Activated CD4-positive, alpha-beta memory T cell treated with anti-CD3 and anti-CD28 coated beads, Interleukin-2, amount 10 ng/mL, durations not matched to agents 7 days and 5 days (primary cell): ENCODE measurements around the gene EPN3. TPM values are rescaled to one million over a fixed set of nuclear protein-coding genes. Genes with fewer than 3 reads are reported as not detected.

Source experiments
- CTCF ChIA-PET: fragments of 350-600 bp; sonication (Branson Sonifier 250); formaldehyde crosslinking; loops from one replicate; lab custom pipeline; 2021; ENCODE audit warnings: antibody characterized with exemption, inconsistent platforms; lab: Charles Lee
- POLR2A ChIA-PET: fragments of 350-600 bp; sonication (Branson Sonifier 250); formaldehyde crosslinking; loops from one replicate; lab custom pipeline; 2021; ENCODE audit warnings: antibody characterized with exemption; lab: Charles Lee
- DNase-seq: peaks from one replicate; pipeline ENCODE4 v3.0.0-alpha.2; 2020
- H3K27ac Mint-ChIP-seq: one replicate; pipeline ENCODE4 v1.8.0; 2021; ENCODE audit warnings: mild to moderate bottlenecking, mixed read lengths
- H3K27me3 Mint-ChIP-seq: one replicate; pipeline ENCODE4 v1.8.0; 2021; ENCODE audit warnings: mixed read lengths
- H3K36me3 Mint-ChIP-seq: one replicate; pipeline ENCODE4 v1.8.0; 2021; ENCODE audit warnings: low read depth, mixed read lengths
- H3K4me1 Mint-ChIP-seq: one replicate; pipeline ENCODE4 v1.8.0; 2021; ENCODE audit warnings: mixed read lengths
- H3K4me3 Mint-ChIP-seq: one replicate; pipeline ENCODE4 v1.8.0; 2021; ENCODE audit warnings: mild to moderate bottlenecking, mixed read lengths
- H3K9me3 Mint-ChIP-seq: one replicate; pipeline ENCODE4 v1.8.0; 2021; ENCODE audit warnings: mixed read lengths
- total RNA-seq, 2 experiments: library from RNA; stranded (reverse); gene quantifications; one replicate each; pipeline ENCODE4 v1.2.3, GENCODE V29; 2021

EPN3 gene
- total RNA-seq, 2 experiments from 2014 or later: not detected

DNA sequence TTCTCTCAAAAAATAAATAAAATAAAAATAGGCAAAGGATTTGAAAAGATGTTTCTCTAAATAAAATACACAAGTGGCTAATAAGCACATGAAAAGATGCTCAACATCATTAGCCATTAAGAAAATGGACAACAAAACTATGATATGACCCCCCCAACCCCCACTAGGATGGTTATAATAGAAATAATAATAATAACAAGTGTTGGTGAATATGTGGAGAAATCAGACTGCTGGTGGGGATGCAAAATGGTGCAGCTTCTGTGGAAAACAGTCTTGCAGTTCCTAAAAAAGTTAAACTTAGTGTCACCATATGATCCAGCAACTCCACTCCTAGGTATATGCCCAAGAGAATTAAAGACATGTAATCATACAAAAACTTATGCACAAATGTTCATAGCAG is 33.3 kb upstream of the EPN3 start:
- no peaks in the 10 kb centered on the region for H3K36me3 Mint-ChIP-seq
- no peak for DNase-seq
- H3K4me1 Mint-ChIP-seq: peaks cover 20% of the 10 kb centered on the region
- POLR2A ChIA-PET: no interaction called here
- peaks cover 3% of the 10 kb centered on the region for H3K27me3 Mint-ChIP-seq
- H3K9me3 Mint-ChIP-seq: no peaks in the 10 kb centered on the region
- CTCF ChIA-PET: no interaction called here
- no peak overlapping the region for H3K27ac Mint-ChIP-seq
- no peak overlapping the region for H3K4me3 Mint-ChIP-seq

DNA sequence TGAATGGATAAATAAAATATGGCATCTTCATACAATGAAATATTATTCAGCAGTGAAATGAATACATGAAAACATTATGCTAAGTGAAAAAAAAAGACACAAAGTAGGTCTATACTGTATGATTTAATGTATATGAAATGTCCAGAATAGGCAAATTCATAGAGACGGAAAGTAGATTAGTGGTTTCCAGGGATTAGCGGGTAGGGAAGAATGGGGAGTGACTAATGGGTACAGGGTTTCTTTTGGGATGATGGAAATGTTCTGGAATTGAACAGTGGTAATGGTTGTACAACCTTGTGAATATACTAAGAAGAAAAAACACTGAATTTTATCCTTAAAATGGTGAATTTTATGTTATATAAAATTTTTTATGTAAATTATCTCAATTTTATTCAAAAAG is 32.8 kb upstream of the EPN3 start:
- H3K27ac Mint-ChIP-seq: no peak overlapping the region
- POLR2A ChIA-PET: no interaction called here
- peaks cover 24% of the 10 kb centered on the region for H3K4me1 Mint-ChIP-seq
- no peak overlapping the region for H3K4me3 Mint-ChIP-seq
- H3K27me3 Mint-ChIP-seq: peaks cover 3% of the 10 kb centered on the region
- H3K9me3 Mint-ChIP-seq: no peaks in the 10 kb centered on the region
- CTCF ChIA-PET: interaction anchor here (0.7 to 4.0 kb wide), 3 partner anchors 12 to 349 kb away, joined by 3 to 24 read pairs (median 4); partner anchors contain the start of gene PPP1R9B
- no peak for DNase-seq
- no peaks in the 10 kb centered on the region for H3K36me3 Mint-ChIP-seq

DNA sequence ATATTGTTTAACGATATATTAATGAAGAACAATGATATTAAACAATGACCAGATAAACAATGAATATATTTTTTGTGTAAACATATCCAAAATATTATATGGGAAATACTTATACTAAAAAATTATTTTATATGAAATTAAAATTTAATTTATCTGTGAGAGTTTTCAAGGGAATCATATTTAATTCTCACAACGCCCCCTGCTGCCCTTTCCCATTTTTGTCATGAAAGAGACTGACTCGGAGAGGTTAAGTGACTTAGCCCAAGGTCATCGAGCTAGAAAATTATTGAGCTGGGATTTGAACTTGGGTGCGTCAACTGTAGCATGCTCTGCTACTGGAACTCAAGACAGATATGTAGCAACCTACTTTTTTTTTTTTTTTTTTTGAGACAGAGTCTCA is 31.5 kb upstream of the EPN3 start:
- Mint-ChIP-seq H3K27me3 (peaks cover 3% of the 10 kb centered on the region), H3K9me3 (no peaks in the 10 kb centered on the region), H3K36me3 (no peaks in the 10 kb centered on the region), H3K4me3 (no peak overlapping the region), H3K4me1 (peaks cover 31% of the 10 kb centered on the region), H3K27ac (no peak overlapping the region)
- ChIA-PET CTCF (interaction anchor here (0.6 to 4.0 kb wide), 20 partner anchors 9 to 534 kb away, joined by 3 to 24 read pairs (median 4); partner anchors contain the start of gene RSAD1), POLR2A (interaction anchor here (0.6 kb wide), 1 partner anchor 232 kb away, joined by 3 read pairs; no protein-coding TSS in a partner anchor)
- peak; percentile 34 for DNase-seq

DNA sequence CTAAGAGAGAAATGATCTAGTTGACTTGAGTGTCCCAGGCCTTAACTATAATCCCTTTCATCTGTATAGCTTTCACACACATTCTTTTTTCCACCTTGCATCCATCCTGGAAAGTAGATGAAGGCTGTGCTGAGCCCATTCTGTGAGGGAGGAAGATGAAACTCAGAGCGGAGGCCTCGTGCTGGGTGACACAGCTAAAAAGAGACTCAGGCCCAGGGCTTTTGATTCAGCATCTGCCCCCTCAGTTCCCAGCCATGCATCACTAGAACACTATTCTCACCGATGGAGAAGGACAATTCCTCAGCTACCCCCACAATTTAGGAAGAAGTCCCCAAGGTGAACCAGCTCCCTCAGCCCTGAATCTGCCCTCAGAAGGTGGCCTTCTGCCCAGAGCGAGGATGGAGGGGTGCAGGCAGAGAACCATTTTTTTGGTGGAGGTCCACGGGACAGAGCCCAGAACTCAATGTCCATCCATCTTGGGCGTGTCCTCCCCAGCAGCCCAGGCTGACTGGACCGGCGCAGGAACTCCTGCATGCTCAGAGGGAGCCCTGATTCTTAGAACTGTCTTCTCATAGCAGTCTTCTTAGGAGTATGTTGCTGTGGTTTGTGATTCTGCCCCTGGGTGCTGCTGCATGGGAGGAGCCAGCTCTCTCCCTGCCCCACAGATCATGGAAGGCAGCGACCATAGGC is 30.1 kb upstream of the EPN3 start:
- DNase-seq: no peak
- Mint-ChIP-seq H3K4me1 (peaks cover 31% of the 10 kb centered on the region), H3K27me3 (peaks cover 3% of the 10 kb centered on the region), H3K27ac (no peak overlapping the region), H3K36me3 (no peaks in the 10 kb centered on the region), H3K4me3 (no peak overlapping the region), H3K9me3 (no peaks in the 10 kb centered on the region)
- CTCF ChIA-PET: interaction anchor here (0.9 to 4.0 kb wide), 9 partner anchors 9 to 140 kb away, joined by 3 to 24 read pairs (median 7); partner anchors contain the start of gene RSAD1
- POLR2A ChIA-PET: interaction anchor here (2.1 kb wide), 1 partner anchor 18 kb away, joined by 6 read pairs; no protein-coding TSS in a partner anchor

DNA sequence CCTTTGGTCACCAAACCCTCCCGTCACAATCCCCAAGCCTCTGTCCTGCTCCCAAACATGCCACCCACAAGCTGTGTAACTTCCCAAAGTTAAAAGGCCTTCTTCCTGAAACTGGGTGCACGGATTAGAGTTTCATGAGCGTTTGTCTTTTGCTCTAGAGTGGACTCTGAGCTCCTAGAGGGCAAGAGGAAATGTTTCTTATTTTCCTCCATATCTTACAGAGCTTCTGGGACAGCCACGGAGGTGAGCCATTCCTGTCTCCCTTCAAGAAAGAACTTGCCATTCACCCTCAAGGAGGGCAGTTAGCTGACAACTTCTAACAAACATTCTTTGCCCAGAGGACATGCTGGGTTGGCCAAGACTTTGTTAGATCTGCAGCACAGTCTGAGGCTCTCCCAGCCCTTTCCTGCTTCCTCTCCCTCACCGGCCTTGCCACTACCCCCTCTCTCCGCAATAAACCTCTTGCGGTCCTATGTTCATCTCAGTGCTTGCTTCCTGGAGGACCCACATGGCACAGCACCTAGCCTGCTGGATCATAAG is 26.9 kb upstream of the EPN3 start:
- ChIA-PET POLR2A (no interaction called here), CTCF (interaction anchor here (1.6 to 5.0 kb wide), 4 partner anchors 23 to 144 kb away, joined by 5 to 23 read pairs (median 8); partner anchors contain the start of genes LRRC59 and RSAD1)
- DNase-seq: no peak
- no peaks in the 10 kb centered on the region for H3K9me3 Mint-ChIP-seq
- H3K27me3 Mint-ChIP-seq: no peaks in the 10 kb centered on the region
- no peak overlapping the region for H3K4me3 Mint-ChIP-seq
- peaks cover 9% of the 10 kb centered on the region for H3K36me3 Mint-ChIP-seq
- H3K4me1 Mint-ChIP-seq: peaks cover 56% of the 10 kb centered on the region
- H3K27ac Mint-ChIP-seq: no peak overlapping the region

DNA sequence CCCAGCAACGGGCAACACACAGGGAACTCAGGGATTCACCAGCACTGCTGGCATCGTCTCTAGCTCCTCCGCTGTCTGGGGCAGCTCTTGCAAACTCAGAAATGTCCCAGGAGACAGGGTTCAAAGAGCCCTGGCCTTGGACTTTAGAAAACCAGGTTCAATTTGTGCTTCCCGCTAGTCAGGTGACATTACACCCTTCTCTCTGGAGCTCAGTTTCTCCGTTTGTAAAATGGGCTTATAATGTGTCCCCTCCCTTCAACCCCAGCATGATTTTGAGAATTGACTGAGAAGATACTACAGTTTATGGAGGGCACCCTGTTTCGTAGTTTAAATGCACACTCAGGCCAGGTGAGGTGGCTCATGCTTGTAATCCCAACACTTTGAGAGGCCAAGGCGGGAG is 26.2 kb upstream of the EPN3 start:
- Mint-ChIP-seq H3K27ac (peak overlapping the region; percentile 21), H3K36me3 (peaks cover 9% of the 10 kb centered on the region), H3K9me3 (no peaks in the 10 kb centered on the region), H3K4me1 (peaks cover 63% of the 10 kb centered on the region), H3K27me3 (no peaks in the 10 kb centered on the region), H3K4me3 (no peak overlapping the region)
- DNase-seq: no peak
- ChIA-PET CTCF (interaction anchor here (0.5 to 5.0 kb wide), 2 partner anchors 10 to 27 kb away, joined by 3 to 23 read pairs; partner anchors contain the start of gene RSAD1), POLR2A (no interaction called here)

DNA sequence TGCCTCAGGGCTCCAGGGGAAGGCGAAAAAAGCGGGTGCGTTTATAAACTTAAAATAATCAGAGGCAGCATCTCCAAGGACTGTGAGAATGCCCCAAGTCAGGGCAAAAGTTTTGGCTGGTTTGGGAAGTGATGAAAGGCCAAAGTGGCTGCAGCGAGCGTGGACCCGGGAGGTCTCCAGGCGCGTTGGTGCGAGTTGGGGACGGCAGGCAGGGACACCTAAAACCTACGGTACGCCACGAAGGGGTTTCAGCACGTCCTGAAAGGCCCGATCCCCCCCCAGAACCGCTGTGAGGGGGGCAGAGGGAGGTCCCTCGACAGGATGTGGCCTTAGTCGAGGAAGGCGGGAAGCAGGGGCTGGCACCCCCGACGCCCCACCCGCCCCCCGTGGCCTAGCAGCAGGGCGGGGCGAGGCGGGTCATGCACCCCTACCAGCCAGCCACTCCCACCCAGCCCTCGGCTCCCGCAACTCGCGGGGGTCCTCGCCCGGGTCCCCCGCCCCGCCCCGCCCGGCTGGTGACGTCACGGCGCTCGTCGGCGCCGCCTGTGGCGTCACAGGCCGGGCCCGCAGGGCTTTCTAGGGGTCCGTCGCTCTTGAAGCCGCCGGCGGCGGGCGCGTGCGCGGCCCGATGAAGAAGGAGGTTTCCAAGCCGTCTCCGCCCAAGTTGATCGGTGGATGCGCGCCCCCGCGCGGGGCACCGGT is 24.5 kb upstream of the EPN3 start, which contains the start of gene MYCBPAP:
Gene MYCBPAP (plus strand): TSS at position 569 of the 702 bp plus-strand sequence. CDS start 236 bp downstream, outside the sequence.
- Mint-ChIP-seq H3K36me3 (peaks cover 9% of the 10 kb centered on the region), H3K4me1 (peaks cover 65% of the 10 kb centered on the region), H3K4me3 (peak within 1 kb of the TSS; percentile 94), H3K27me3 (no peaks in the 10 kb centered on the region), H3K9me3 (no peaks in the 10 kb centered on the region), H3K27ac (peak within 1 kb of the TSS; percentile 84)
- ChIA-PET POLR2A (interaction anchor here (1.0 kb wide), 1 partner anchor 56 kb away, joined by 3 read pairs; no protein-coding TSS in a partner anchor), CTCF (interaction anchor here (0.6 to 5.0 kb wide), 3 partner anchors 11 to 111 kb away, joined by 3 to 23 read pairs (median 5); partner anchors contain the start of genes LRRC59 and RSAD1)
- DNase-seq: peak; percentile 89

DNA sequence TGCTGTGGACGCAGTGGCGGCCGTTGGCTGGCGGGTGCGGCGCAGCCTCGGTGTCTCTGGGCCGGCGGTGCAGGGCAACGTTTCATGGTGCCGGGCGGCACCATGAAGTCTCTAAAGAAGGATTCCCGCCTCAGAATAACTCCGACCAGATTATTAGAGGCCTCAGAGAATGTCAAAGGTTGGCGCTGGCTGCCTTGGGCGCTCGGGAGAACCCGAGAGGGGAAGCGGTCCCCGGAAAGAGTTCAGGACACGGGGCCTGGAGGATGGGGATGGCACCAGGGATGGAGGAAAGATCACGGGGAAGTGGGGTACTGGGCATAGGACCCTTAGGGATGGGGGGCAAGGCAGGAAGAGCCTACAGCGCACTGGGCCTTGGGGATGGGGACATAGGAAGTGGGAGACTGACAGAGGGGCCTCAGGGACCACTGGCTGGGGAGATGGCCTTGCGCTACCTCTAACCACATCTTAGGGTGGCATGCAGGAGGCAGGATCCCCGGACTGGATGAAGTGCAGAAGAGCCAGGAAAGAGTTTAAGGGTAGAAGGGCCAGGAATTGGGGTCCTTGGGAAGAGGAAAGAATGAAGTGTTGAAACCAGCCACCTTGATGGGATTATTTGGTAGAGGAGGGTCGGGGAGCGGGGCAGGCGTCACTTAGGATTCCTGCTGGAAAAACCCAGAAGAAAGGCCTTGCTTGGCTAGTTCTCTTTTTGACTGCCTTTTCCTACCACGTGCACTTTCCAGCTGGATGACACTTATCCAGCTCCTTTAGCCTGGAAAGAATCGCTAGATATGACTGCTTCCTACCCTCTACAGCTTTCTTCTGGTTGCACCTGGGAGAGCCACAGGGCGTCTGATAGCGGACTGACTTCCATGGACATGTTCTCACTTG is 23.7 kb upstream of the EPN3 start:
- no peaks in the 10 kb centered on the region for H3K9me3 Mint-ChIP-seq
- DNase-seq: no peak
- peaks cover 58% of the 10 kb centered on the region for H3K4me1 Mint-ChIP-seq
- ChIA-PET POLR2A (interaction anchor here (1.0 to 1.2 kb wide), 3 partner anchors 12 to 112 kb away, joined by 3 to 4 read pairs (median 4); partner anchors contain the start of gene LRRC59), CTCF (interaction anchor here (1.1 to 1.5 kb wide), 3 partner anchors 27 to 33 kb away, joined by 3 to 5 read pairs (median 3); no protein-coding TSS in a partner anchor)
- no peaks in the 10 kb centered on the region for H3K27me3 Mint-ChIP-seq
- peaks cover 9% of the 10 kb centered on the region for H3K36me3 Mint-ChIP-seq
- peak overlapping the region; percentile 84 for H3K27ac Mint-ChIP-seq
- peak overlapping the region; percentile 94 for H3K4me3 Mint-ChIP-seq

DNA sequence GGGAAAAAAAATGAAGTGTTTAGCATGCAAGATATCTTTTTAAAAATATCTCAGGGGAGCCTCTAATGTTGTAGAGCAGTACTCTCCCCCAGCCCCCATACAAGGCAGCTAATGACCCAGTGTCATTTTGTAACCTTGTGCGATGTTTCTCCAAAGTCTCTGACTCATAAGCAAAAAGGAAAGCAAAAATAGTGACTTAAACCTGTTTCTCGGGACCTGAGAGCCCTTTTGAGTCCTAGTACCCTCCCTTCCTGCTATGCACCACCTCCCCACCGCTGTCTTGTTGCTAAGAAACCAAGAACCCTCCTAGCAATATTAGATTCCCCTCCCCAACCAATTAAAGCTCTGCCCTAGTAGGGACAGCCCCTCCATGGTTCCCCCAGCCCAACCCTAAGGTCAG is 21.5 kb upstream of the EPN3 start:
- DNase-seq: peak; percentile 74
- no peaks in the 10 kb centered on the region for H3K27me3 Mint-ChIP-seq
- ChIA-PET POLR2A (interaction anchor here (0.8 to 1.6 kb wide), 7 partner anchors 20 to 358 kb away, joined by 3 to 10 read pairs (median 3); partner anchors contain the start of gene RSAD1), CTCF (interaction anchor here (1.0 to 4.7 kb wide), 7 partner anchors 9 to 115 kb away, joined by 3 to 24 read pairs (median 5); partner anchors contain the start of genes LRRC59 and RSAD1)
- peaks cover 43% of the 10 kb centered on the region for H3K4me1 Mint-ChIP-seq
- H3K27ac Mint-ChIP-seq: peak overlapping the region; percentile 81
- H3K4me3 Mint-ChIP-seq: peak overlapping the region; percentile 44
- peaks cover 9% of the 10 kb centered on the region for H3K36me3 Mint-ChIP-seq
- no peaks in the 10 kb centered on the region for H3K9me3 Mint-ChIP-seq

DNA sequence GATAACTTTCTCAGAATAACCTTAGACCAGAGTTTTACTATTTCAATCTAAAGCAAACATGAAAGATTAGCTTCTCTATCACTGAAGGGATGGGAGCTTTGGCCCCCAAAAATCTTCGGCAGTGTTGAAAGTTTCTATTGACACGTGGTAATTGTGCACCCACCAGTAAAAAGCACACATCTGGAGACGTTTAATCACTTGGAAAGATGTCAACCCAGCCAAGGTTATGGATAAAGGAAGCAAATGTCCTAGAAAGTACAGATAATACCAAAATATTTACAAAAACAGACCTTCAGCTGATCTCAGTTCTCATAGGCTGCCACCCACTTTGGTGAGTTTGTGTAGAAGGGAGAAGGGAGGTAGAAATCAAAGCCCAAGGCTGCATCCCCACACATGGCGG is 19.0 kb upstream of the EPN3 start:
- Mint-ChIP-seq H3K4me1 (peaks cover 48% of the 10 kb centered on the region), H3K9me3 (no peaks in the 10 kb centered on the region), H3K27ac (no peak overlapping the region), H3K36me3 (peaks cover 8% of the 10 kb centered on the region), H3K4me3 (no peak overlapping the region), H3K27me3 (no peaks in the 10 kb centered on the region)
- ChIA-PET POLR2A (no interaction called here), CTCF (interaction anchor here (0.9 to 4.7 kb wide), 2 partner anchors 12 to 31 kb away, joined by 3 to 24 read pairs; no protein-coding TSS in a partner anchor)
- no peak for DNase-seq

DNA sequence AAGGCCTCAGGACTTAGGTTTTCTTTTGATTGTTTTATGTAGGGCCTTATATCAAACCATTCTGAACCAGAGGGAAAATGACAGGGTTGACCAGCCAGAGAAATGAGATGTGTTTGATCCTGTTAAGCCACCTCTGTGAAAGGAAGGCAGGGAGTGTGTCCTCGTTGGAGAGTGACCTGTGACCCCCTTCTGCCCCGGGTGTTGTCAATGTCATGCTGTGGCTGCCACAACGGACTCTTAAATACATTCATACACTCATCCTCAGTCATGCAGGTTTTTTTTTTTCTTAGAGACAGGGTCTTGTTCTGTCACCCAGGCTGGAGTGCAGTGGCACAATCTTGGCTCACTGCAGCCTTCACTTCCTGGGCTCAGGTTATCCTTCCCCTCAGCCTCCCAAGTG is 18.1 kb upstream of the EPN3 start:
- peaks cover 4% of the 10 kb centered on the region for H3K36me3 Mint-ChIP-seq
- CTCF ChIA-PET: no interaction called here
- H3K9me3 Mint-ChIP-seq: no peaks in the 10 kb centered on the region
- H3K27me3 Mint-ChIP-seq: no peaks in the 10 kb centered on the region
- POLR2A ChIA-PET: interaction anchor here (0.6 kb wide), 1 partner anchor 507 kb away, joined by 3 read pairs; no protein-coding TSS in a partner anchor
- no peak overlapping the region for H3K4me3 Mint-ChIP-seq
- H3K27ac Mint-ChIP-seq: no peak overlapping the region
- no peak for DNase-seq
- H3K4me1 Mint-ChIP-seq: peaks cover 39% of the 10 kb centered on the region
